CD14-positive monocyte (primary cell): ENCODE measurements around the gene NEK9. TPM values are rescaled to one million over a fixed set of nuclear protein-coding genes. Genes with fewer than 3 reads are reported as not detected.

ENCODE experiments used
- DNase-seq, 3 donors: peaks; one replicate each; pipeline ENCODE4 v3.0.0-alpha.2; 2011 to 2022
- H2AFZ ChIP-seq: 2 replicates; pipeline ENCODE4 v1.6.0; 2012; ENCODE audit warnings: mild to moderate bottlenecking, low read depth, low read length, inconsistent platforms; ENCODE audit not compliant: insufficient read depth, poor library complexity, severe bottlenecking
- H3K27ac ChIP-seq, 2 donors: 1 replicate in 1 of 2; 2 replicates in 1 of 2; pipeline ENCODE4 v1.5.1; 2012 to 2013; ENCODE audit warnings: low read length in 2 of 2, control low read depth in 1 of 2, inconsistent platforms in 1 of 2, low read depth in 1 of 2, mild to moderate bottlenecking in 1 of 2
- H3K27me3 ChIP-seq, 2 donors: one replicate each; pipeline versions ENCODE4 v1.6.0 to v1.6.1; 2011 to 2013; ENCODE audit warnings: low read length in 2 of 2; ENCODE audit not compliant: control insufficient read depth in 2 of 2, insufficient read depth in 2 of 2
- H3K36me3 ChIP-seq, 2 donors: replicated peaks in 1 of 2; 1 replicate in 1 of 2; 2 replicates in 1 of 2; pipeline versions ENCODE4 v1.5.1 to v1.6.1; 2012 to 2013; ENCODE audit warnings: low read length in 2 of 2, control low read depth in 1 of 2, inconsistent platforms in 1 of 2, mild to moderate bottlenecking in 1 of 2; ENCODE audit not compliant: insufficient read depth in 2 of 2, control insufficient read depth in 1 of 2
- H3K4me1 ChIP-seq, 2 donors: 1 replicate in 1 of 2; 2 replicates in 1 of 2; pipeline versions ENCODE4 v1.5.1 to v1.6.1; 2012 to 2013; ENCODE audit warnings: low read length in 2 of 2, control low read depth in 1 of 2, inconsistent platforms in 1 of 2, mild to moderate bottlenecking in 1 of 2, moderate library complexity in 1 of 2; ENCODE audit not compliant: insufficient read depth in 2 of 2, control insufficient read depth in 1 of 2
- H3K4me2 ChIP-seq: replicated peaks from 2 replicates; pipeline ENCODE3; 2012; ENCODE audit warnings: low read length, moderate library complexity, mild to moderate bottlenecking; ENCODE audit not compliant: poor library complexity, severe bottlenecking; ENCODE audit errors: extremely low read depth
- H3K4me3 ChIP-seq, 3 experiments: fragments of 200-600 bp in 1 of 3; sonication (generic) in 1 of 3; replicated peaks in 1 of 3; 1 replicate in 2 of 3; 2 replicates in 1 of 3; pipeline ENCODE4 v1.5.1; 2011 to 2013; ENCODE audit warnings: low read length in 3 of 3, mild to moderate bottlenecking in 3 of 3, control low read depth in 2 of 3, low read depth in 2 of 3, inconsistent platforms in 1 of 3, moderate library complexity in 1 of 3
- H3K79me2 ChIP-seq: 2 replicates; pipeline ENCODE4 v1.6.0; 2012; ENCODE audit warnings: mild to moderate bottlenecking, control low read depth, inconsistent platforms, low read length, moderate library complexity; ENCODE audit not compliant: insufficient read depth
- H3K9ac ChIP-seq: 2 replicates; pipeline ENCODE4 v1.6.0; 2017; ENCODE audit warnings: low read length, mild to moderate bottlenecking; ENCODE audit not compliant: insufficient read depth, poor library complexity, severe bottlenecking
- H3K9me3 ChIP-seq, 2 donors: replicated peaks in 1 of 2; 1 replicate in 1 of 2; 2 replicates in 1 of 2; pipeline versions ENCODE4 v1.5.1 to v1.6.1; 2012 to 2013; ENCODE audit warnings: low read length in 2 of 2, control low read depth in 1 of 2; ENCODE audit not compliant: control insufficient read depth in 1 of 2, insufficient read depth in 1 of 2
- H4K20me1 ChIP-seq: 2 replicates; pipeline ENCODE4 v1.6.0; 2012; ENCODE audit warnings: mild to moderate bottlenecking, low read length, control low read depth, moderate library complexity; ENCODE audit not compliant: insufficient read depth
- H3K27ac Mint-ChIP-seq, 7 donors: one replicate each; pipeline ENCODE4 v1.8.0; 2020; ENCODE audit warnings: mild to moderate bottlenecking in 7 of 7, mixed read lengths in 7 of 7, moderate library complexity in 6 of 7, inconsistent platforms in 2 of 7
- H3K27me3 Mint-ChIP-seq, 3 donors: one replicate each; pipeline ENCODE4 v1.8.0; 2021 to 2022; ENCODE audit warnings: low read depth in 3 of 3, mild to moderate bottlenecking in 3 of 3, mixed read lengths in 3 of 3, moderate library complexity in 3 of 3, inconsistent platforms in 1 of 3
- H3K36me3 Mint-ChIP-seq, 2 donors: one replicate each; pipeline ENCODE4 v1.8.0; 2020; ENCODE audit warnings: mixed read lengths in 2 of 2, inconsistent platforms in 1 of 2, mild to moderate bottlenecking in 1 of 2
- H3K4me1 Mint-ChIP-seq: one replicate; pipeline ENCODE4 v1.8.0; 2020; ENCODE audit warnings: mild to moderate bottlenecking, mixed read lengths
- H3K4me3 Mint-ChIP-seq, 2 donors: one replicate each; pipeline ENCODE4 v1.8.0; 2020; ENCODE audit warnings: mild to moderate bottlenecking in 2 of 2, mixed read lengths in 2 of 2, moderate library complexity in 1 of 2
- H3K9me3 Mint-ChIP-seq, 7 donors: one replicate each; pipeline ENCODE4 v1.8.0; 2020 to 2022; ENCODE audit warnings: mixed read lengths in 7 of 7, mild to moderate bottlenecking in 6 of 7, moderate library complexity in 6 of 7, inconsistent platforms in 2 of 7
- WGBS: methylation state at CpG from one replicate; pipeline ENCODE4 v1.1.5; 2013; ENCODE audit warnings: missing lambda C conversion rate; ENCODE audit not compliant: insufficient coverage; 5-methylcytosine and 5-hydroxymethylcytosine counted together
- intact Hi-C, 2 donors: fragments of 100-400 bp; cut with micrococcal nuclease; formaldehyde crosslinking; loops; one replicate each; pipeline versions ENCODE4 v1.15.0 to v1.15.1; 2023
- polyA plus RNA-seq, 3 donors: library from polyadenylated mRNA; depleted of rRNA in 1 of 3; unstranded in 2 of 3; stranded (reverse) in 1 of 3; fragments of 300-500 nt in 2 of 3; fragments of >200 nt in 1 of 3; fragmentation: Illumina TruSeq in 2 of 3; gene quantifications; 1 replicate in 2 of 3; 2 replicates in 1 of 3; pipeline ENCODE4 v1.2.3, GENCODE V29; 2012 to 2021
- TF ChIP-seq, protein P1 (sequence below): fragments of 200-600 bp; IDR thresholded peaks from one replicate; pipeline ENCODE4 v1.8.0; 2022; ENCODE audit warnings: antibody characterized with exemption, mild to moderate bottlenecking

Gene NEK9
- polyA plus RNA-seq, 3 donors: 8.9 to 27.8 (median 10.1) TPM

DNA sequence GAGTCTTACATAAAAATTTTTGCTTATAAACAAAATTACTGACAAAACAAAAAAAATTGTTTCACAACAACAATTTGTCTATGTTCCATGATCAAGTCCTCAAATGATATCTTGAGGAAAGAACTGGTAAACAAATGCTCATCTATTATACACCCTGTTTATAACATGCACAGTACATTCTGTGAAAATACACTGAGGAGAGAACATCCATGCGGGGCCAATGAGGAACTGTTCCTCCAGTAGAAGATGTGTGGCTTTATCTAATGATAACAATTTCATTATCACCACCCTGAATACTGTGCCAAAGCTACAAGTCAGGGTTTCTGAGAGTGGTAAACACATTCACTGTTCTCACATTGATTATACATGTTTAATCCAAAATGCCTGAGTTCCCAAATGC lies 86.3 kb downstream of the NEK9 start:
- Mint-ChIP-seq H3K36me3 (peaks cover 47 to 63% of the 10 kb centered on the region in 2 donors), H3K9me3 (no peaks in the 10 kb centered on the region), H3K4me3 (no peak overlapping the region), H3K27me3 (no peaks in the 10 kb centered on the region), H3K27ac (no peak overlapping the region), H3K4me1 (peaks cover 6% of the 10 kb centered on the region)
- no peak overlapping the region for H3K27ac ChIP-seq
- no peak overlapping the region for H2AFZ ChIP-seq
- H3K4me3 ChIP-seq: no peak overlapping the region
- WGBS: no CpG with 5 or more reads among the region's 1 CpG
- H3K4me1 ChIP-seq: no peaks in the 10 kb centered on the region
- intact Hi-C loops: no loop called here
- no peak overlapping the region for H3K4me2 ChIP-seq
- peaks cover 37 to 62% of the 10 kb centered on the region in 2 donors for H3K36me3 ChIP-seq
- no peaks in the 10 kb centered on the region for H3K79me2 ChIP-seq
- no peaks in the 10 kb centered on the region for H3K9me3 ChIP-seq
- H4K20me1 ChIP-seq: no peaks in the 10 kb centered on the region
- no peak for DNase-seq
- no peaks in the 10 kb centered on the region for H3K27me3 ChIP-seq
- TF ChIP-seq, protein P1, sequence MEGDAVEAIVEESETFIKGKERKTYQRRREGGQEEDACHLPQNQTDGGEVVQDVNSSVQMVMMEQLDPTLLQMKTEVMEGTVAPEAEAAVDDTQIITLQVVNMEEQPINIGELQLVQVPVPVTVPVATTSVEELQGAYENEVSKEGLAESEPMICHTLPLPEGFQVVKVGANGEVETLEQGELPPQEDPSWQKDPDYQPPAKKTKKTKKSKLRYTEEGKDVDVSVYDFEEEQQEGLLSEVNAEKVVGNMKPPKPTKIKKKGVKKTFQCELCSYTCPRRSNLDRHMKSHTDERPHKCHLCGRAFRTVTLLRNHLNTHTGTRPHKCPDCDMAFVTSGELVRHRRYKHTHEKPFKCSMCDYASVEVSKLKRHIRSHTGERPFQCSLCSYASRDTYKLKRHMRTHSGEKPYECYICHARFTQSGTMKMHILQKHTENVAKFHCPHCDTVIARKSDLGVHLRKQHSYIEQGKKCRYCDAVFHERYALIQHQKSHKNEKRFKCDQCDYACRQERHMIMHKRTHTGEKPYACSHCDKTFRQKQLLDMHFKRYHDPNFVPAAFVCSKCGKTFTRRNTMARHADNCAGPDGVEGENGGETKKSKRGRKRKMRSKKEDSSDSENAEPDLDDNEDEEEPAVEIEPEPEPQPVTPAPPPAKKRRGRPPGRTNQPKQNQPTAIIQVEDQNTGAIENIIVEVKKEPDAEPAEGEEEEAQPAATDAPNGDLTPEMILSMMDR: no peak
- H3K9ac ChIP-seq: no peak overlapping the region

DNA sequence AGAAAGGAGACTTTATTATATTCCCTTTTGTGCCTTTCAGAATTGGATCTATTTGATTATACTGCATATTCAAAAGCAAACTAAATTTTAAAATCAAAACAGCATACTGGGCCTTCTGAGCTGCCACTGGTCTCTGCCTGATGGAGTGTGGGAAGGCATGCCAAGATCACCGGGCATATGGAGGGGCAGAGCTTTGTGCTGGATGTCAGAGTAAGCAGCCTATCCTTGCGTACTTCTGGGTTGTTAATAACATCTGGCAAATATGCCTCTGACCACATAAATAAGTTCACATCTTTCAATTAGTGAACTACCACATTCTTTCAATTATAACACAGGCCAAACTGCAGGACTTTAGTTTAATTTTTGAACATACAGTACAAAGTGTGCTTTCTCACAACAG lies 93.9 kb downstream of the NEK9 start:
- peaks cover 66 to 87% of the 10 kb centered on the region in 2 donors for H3K36me3 Mint-ChIP-seq
- Histone ChIP-seq H3K27ac (no peak overlapping the region), H3K9me3 (no peaks in the 10 kb centered on the region), H3K36me3 (peaks cover 52 to 80% of the 10 kb centered on the region in 2 donors), H3K4me3 (no peak overlapping the region), H3K9ac (no peak overlapping the region), H3K4me2 (no peak overlapping the region), H2AFZ (no peak overlapping the region), H3K27me3 (no peaks in the 10 kb centered on the region), H4K20me1 (no peaks in the 10 kb centered on the region), H3K79me2 (no peaks in the 10 kb centered on the region), H3K4me1 (no peaks in the 10 kb centered on the region)
- no peaks in the 10 kb centered on the region for H3K27me3 Mint-ChIP-seq
- no peaks in the 10 kb centered on the region for H3K9me3 Mint-ChIP-seq
- H3K4me3 Mint-ChIP-seq: no peak overlapping the region
- no peaks in the 10 kb centered on the region for H3K4me1 Mint-ChIP-seq
- TF ChIP-seq, protein P1: no peak
- WGBS: 100% methylated on average over 1 of the region's 2 CpGs
- intact Hi-C loops: no loop called here
- no peak overlapping the region for H3K27ac Mint-ChIP-seq
- DNase-seq: no peak
